Fibroblast of lung (primary cell): Measurements from ENCODE around the gene NUP98. TPM values are rescaled to one million over a fixed set of nuclear protein-coding genes. Genes with fewer than 3 reads are reported as not detected.

Experiments
- DNase-seq, 2 donors: peaks; one replicate each; pipeline versions ENCODE4 v3.0.0 to v3.0.0-alpha.2; 2010; ENCODE audit warnings: low read depth in 2 of 2
- H2AFZ ChIP-seq: 2 replicates; pipeline ENCODE4 v1.5.1; 2012; ENCODE audit warnings: low read length, control low read depth, inconsistent platforms
- H3K27ac ChIP-seq: 2 replicates; pipeline ENCODE4 v1.5.1; 2011; ENCODE audit warnings: low read length, control low read depth; ENCODE audit not compliant: insufficient read depth
- H3K27me3 ChIP-seq: 2 replicates; pipeline ENCODE4 v1.5.1; 2011; ENCODE audit warnings: mild to moderate bottlenecking, low read length; ENCODE audit not compliant: control insufficient read depth, insufficient read depth
- H3K36me3 ChIP-seq: 2 replicates; pipeline ENCODE4 v1.5.1; 2011; ENCODE audit warnings: low read length; ENCODE audit not compliant: control insufficient read depth, insufficient read depth
- H3K4me1 ChIP-seq: 2 replicates; pipeline ENCODE4 v1.5.1; 2011; ENCODE audit warnings: low read length; ENCODE audit not compliant: control insufficient read depth, insufficient read depth; ENCODE audit errors: extremely low read depth
- H3K4me2 ChIP-seq: 2 replicates; pipeline ENCODE4 v1.5.1; 2011; ENCODE audit warnings: low read length, control low read depth; ENCODE audit not compliant: insufficient read depth; ENCODE audit errors: extremely low read depth
- H3K4me3 ChIP-seq, 4 experiments: fragments of 200-600 bp in 1 of 4; sonication (generic) in 1 of 4; replicated peaks in 1 of 4; 2 replicates each; pipeline ENCODE4 v1.5.1; 2011 to 2016; ENCODE audit warnings: low read length in 4 of 4, low read depth in 3 of 4, mild to moderate bottlenecking in 3 of 4, control low read depth in 2 of 4, inconsistent platforms in 1 of 4, mixed read lengths in 1 of 4; ENCODE audit not compliant: insufficient read depth in 1 of 4; ENCODE audit errors: control extremely low read depth in 1 of 4
- H3K79me2 ChIP-seq: 2 replicates; pipeline ENCODE4 v1.5.1; 2012; ENCODE audit warnings: mild to moderate bottlenecking, low read length, inconsistent platforms; ENCODE audit not compliant: control insufficient read depth, insufficient read depth
- H3K9ac ChIP-seq: 2 replicates; pipeline ENCODE4 v1.5.1; 2011; ENCODE audit warnings: mild to moderate bottlenecking, low read length, control low read depth; ENCODE audit not compliant: insufficient read depth
- H3K9me3 ChIP-seq: 2 replicates; pipeline ENCODE4 v1.5.1; 2012; ENCODE audit warnings: low read depth, low read length; ENCODE audit not compliant: control insufficient read depth, insufficient read depth
- H4K20me1 ChIP-seq: 2 replicates; pipeline ENCODE4 v1.5.1; 2011; ENCODE audit warnings: low read length; ENCODE audit not compliant: control insufficient read depth, insufficient read depth; ENCODE audit errors: extremely low read depth
- EZH2 ChIP-seq: IDR thresholded peaks from 2 replicates; pipeline ENCODE4 v1.5.1; 2012; ENCODE audit warnings: low read length, control low read depth, mild to moderate bottlenecking; ENCODE audit errors: missing control alignments
- polyA minus RNA-seq: library from RNA; depleted of rRNA, polyadenylated mRNA; stranded (reverse); fragments of >200 nt; gene quantifications from 2 replicates; pipeline ENCODE4 v1.2.3, GENCODE V29; 2011; ENCODE audit warnings: low replicate concordance
- polyA plus RNA-seq, 2 donors: library from polyadenylated mRNA; depleted of rRNA in 1 of 2; stranded (reverse) in 1 of 2; unstranded in 1 of 2; fragments of >200 nt; gene quantifications; 2 replicates each; pipeline ENCODE4 v1.2.1, GENCODE V29; 2011 to 2012; ENCODE audit warnings: missing spikeins in 1 of 2
- total RNA-seq: library from RNA; depleted of rRNA; stranded (reverse); fragments of >200 nt; gene quantifications from 2 replicates; pipeline ENCODE4 v1.2.1, GENCODE V29; 2014
- TF ChIP-seq, protein P1 (sequence below), 2 donors: IDR thresholded peaks in 1 of 2; conservative IDR thresholded peaks in 1 of 2; 1 replicate in 1 of 2; 2 replicates in 1 of 2; pipeline ENCODE4 v1.5.1; 2011 to 2012; ENCODE audit warnings: low read length in 2 of 2, control low read depth in 1 of 2, inconsistent platforms in 1 of 2, low read depth in 1 of 2, mild to moderate bottlenecking in 1 of 2

The NUP98 gene
- 88.1 and 99.6 TPM in 2 replicates for total RNA-seq
- polyA plus RNA-seq: 60.6 and 95.1 TPM in 2 replicates
- polyA plus RNA-seq (2012): 36.8 and 46.2 TPM in 2 replicates
- 344 and 538 TPM in 2 replicates for polyA minus RNA-seq

DNA sequence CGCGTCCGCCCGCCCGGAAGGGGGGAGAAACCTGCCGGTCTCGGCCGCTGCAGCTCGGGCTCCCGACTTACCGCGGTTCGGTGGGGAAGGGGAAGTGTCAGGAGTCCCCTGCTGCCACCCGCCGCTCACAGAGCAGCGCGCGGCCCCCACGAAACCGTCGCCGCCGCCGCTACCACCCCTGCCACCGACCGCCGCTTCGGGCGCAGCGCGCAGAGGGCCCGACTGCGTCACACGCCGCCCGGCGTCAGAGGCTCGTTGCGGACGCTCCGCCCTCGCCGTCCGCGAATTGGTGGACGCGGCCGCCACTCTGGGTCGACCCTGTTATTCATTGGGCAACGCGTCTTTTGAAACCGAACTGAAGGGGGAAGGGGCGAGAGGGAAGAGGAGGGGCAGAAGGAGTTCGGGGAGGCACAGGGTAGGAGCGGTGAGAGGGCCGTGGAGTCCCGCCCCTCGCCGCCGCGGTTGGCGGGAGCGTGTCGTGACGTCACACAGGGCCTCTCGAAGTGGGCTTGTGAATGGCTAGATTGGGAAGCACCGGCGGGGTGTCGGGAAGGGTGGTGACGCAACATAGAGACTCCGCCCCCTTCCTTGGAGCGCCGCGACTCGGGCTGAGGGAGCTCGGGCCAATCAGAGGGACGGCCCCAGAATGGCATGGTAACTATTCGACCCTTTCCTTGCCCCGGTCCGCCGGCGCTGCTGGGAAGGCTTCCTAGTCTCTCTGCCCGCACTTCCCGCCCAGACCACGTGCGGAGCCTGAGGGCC lies at the start of gene NUP98:
Gene NUP98 (minus strand): TSS at position 226 of the 762 bp plus-strand sequence. CDS start 15,437 bp downstream, outside the sequence.
- Histone ChIP-seq H3K79me2 (peaks cover 48% of the 10 kb centered on the region), H3K9me3 (no peaks in the 10 kb centered on the region), H3K9ac (peak within 1 kb of the TSS; percentile 98), H3K36me3 (no peaks in the 10 kb centered on the region), H4K20me1 (no peaks in the 10 kb centered on the region), H3K27me3 (no peaks in the 10 kb centered on the region), H2AFZ (peak within 1 kb of the TSS; percentile 91), H3K27ac (peak within 1 kb of the TSS; percentile 96), H3K4me2 (peak within 1 kb of the TSS; percentile 96), H3K4me1 (peaks cover 2% of the 10 kb centered on the region), H3K4me3 (peak within 1 kb of the TSS; percentile 83 to 99 (median 91))
- TF ChIP-seq EZH2: no peak
- TF ChIP-seq, protein P1, sequence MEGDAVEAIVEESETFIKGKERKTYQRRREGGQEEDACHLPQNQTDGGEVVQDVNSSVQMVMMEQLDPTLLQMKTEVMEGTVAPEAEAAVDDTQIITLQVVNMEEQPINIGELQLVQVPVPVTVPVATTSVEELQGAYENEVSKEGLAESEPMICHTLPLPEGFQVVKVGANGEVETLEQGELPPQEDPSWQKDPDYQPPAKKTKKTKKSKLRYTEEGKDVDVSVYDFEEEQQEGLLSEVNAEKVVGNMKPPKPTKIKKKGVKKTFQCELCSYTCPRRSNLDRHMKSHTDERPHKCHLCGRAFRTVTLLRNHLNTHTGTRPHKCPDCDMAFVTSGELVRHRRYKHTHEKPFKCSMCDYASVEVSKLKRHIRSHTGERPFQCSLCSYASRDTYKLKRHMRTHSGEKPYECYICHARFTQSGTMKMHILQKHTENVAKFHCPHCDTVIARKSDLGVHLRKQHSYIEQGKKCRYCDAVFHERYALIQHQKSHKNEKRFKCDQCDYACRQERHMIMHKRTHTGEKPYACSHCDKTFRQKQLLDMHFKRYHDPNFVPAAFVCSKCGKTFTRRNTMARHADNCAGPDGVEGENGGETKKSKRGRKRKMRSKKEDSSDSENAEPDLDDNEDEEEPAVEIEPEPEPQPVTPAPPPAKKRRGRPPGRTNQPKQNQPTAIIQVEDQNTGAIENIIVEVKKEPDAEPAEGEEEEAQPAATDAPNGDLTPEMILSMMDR (conservative IDR thresholded peaks at IDR 0.05 in 1 of 2, IDR thresholded peaks at IDR 0.05 in 1 of 2; ENCODE audit: low read depth in 1 of 2, low read length in 2 of 2): no peak
- peak; percentile 100 for DNase-seq

DNA sequence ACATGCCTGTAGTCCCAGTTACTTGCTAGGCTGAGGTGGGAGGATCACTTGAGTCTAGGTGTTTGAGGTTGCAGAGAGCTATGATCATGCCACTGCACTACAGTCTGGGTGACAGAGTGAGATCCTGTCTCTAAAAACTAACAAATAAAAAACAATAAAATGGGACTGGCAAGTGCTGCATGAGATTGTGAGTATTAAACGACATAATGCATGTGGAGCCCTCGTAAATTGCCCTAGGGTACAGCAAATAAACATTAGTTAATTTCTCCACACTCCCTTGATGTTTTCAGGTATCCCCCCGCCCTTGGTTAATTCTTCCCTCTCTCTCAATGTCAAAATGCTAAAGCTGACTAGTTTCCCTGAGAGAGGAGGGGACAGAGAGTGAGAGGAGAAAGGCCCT lies 48.3 kb upstream of the NUP98 start:
- Histone ChIP-seq H3K4me2 (no peak overlapping the region), H4K20me1 (no peaks in the 10 kb centered on the region), H3K4me1 (peaks cover 6% of the 10 kb centered on the region), H3K27ac (no peak overlapping the region), H3K27me3 (no peaks in the 10 kb centered on the region), H3K4me3 (no peak overlapping the region), H3K9ac (no peak overlapping the region), H3K36me3 (no peaks in the 10 kb centered on the region), H3K79me2 (no peaks in the 10 kb centered on the region), H3K9me3 (no peaks in the 10 kb centered on the region), H2AFZ (no peak overlapping the region)
- TF ChIP-seq, protein P1 (conservative IDR thresholded peaks at IDR 0.05 in 1 of 2, IDR thresholded peaks at IDR 0.05 in 1 of 2; ENCODE audit: low read depth in 1 of 2, low read length in 2 of 2): no peak
- no peak for TF ChIP-seq EZH2
- DNase-seq: no peak

DNA sequence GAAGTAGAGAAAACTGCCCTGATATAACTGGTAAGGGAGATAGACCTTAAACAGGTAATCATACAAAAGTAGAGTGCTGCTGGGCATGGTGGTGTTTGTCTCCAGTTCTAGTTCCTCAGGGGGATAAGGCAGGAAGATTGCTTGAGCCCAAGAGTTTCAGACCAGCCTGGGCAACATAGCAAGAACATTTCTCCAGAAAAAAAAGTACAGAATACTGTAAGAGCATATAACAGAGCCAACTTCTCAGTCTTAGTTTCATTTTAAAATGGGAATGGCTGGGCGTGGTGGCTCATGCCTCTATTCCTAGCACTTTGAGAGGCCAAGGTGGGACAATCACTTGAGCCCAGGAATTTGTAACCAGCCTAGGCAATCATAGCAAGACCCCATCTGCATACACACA lies 47.9 kb upstream of the NUP98 start:
- Histone ChIP-seq H3K4me3 (no peak overlapping the region), H3K27me3 (no peaks in the 10 kb centered on the region), H3K36me3 (no peaks in the 10 kb centered on the region), H2AFZ (no peak overlapping the region), H3K9me3 (no peaks in the 10 kb centered on the region), H3K27ac (no peak overlapping the region), H3K9ac (no peak overlapping the region), H3K4me2 (no peak overlapping the region), H3K4me1 (peaks cover 6% of the 10 kb centered on the region), H3K79me2 (peaks cover 3% of the 10 kb centered on the region), H4K20me1 (no peaks in the 10 kb centered on the region)
- DNase-seq: no peak
- no peak for TF ChIP-seq EZH2
- TF ChIP-seq, protein P1 (conservative IDR thresholded peaks at IDR 0.05 in 1 of 2, IDR thresholded peaks at IDR 0.05 in 1 of 2; ENCODE audit: low read depth in 1 of 2, low read length in 2 of 2): no peak
